ENCODE results near the gene IKBKG.
"Not testable (repeated sequence)": the region's sequence is repeated elsewhere in the genome, so short reads cannot be mapped to it uniquely, and the experiment has no call there.

Gene IKBKG, protein sequence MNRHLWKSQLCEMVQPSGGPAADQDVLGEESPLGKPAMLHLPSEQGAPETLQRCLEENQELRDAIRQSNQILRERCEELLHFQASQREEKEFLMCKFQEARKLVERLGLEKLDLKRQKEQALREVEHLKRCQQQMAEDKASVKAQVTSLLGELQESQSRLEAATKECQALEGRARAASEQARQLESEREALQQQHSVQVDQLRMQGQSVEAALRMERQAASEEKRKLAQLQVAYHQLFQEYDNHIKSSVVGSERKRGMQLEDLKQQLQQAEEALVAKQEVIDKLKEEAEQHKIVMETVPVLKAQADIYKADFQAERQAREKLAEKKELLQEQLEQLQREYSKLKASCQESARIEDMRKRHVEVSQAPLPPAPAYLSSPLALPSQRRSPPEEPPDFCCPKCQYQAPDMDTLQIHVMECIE

DNA sequence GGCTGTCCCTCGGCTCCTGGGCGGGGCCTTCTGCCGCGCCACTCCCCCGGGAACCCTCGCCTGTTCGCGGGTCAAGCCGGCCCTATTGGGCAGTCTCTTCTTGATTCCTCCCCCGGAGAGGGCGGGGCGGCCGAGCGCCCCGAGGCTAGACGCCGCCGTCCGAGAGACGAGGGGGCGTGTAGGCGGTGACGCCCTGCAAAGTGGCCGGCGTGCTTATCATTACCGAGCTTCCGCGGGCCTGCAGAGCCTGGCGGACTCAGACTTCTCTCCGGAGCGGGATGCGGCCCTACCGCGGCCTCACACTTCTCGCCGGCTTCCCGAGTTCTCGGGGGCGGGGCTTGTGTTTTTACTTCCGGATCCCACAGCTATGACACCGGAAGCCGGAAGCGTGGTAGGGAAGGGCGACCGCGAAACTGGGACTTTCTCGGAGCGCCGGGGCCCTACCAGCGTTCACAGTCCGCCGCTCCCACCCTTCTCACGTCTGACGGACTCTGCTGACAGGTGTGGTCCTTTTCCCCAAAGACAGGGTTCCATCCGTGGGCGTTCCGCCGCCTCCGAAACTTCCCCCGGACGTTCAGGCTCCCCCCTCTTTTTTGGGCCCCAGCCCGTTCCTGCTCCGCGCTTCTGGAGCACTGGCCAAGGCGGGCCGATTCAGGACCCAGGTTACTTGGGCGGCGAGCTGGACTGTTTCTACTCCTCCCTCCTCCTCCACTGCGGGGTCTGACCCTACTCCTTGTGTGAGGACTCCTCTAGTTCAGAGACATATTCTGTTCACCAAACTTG is at the start of gene IKBKG:
TSS of gene IKBKG (plus strand) at position 376 of the 783 bp plus-strand sequence. CDS start 4,383 bp downstream, outside the sequence.
- DNase-seq (ENCODE audit: low read depth, low spot score): peak; percentile 36
- CTCF ChIA-PET: no interaction called here
- TF ChIP-seq, protein P1, sequence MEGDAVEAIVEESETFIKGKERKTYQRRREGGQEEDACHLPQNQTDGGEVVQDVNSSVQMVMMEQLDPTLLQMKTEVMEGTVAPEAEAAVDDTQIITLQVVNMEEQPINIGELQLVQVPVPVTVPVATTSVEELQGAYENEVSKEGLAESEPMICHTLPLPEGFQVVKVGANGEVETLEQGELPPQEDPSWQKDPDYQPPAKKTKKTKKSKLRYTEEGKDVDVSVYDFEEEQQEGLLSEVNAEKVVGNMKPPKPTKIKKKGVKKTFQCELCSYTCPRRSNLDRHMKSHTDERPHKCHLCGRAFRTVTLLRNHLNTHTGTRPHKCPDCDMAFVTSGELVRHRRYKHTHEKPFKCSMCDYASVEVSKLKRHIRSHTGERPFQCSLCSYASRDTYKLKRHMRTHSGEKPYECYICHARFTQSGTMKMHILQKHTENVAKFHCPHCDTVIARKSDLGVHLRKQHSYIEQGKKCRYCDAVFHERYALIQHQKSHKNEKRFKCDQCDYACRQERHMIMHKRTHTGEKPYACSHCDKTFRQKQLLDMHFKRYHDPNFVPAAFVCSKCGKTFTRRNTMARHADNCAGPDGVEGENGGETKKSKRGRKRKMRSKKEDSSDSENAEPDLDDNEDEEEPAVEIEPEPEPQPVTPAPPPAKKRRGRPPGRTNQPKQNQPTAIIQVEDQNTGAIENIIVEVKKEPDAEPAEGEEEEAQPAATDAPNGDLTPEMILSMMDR (IDR thresholded peaks at IDR 0.05; ENCODE audit: insufficient read depth, low read length, missing control alignments): no peak
- POLR2A ChIA-PET: interaction anchor here (0.9 kb wide), 1 partner anchor 150 kb away, joined by 4 read pairs; the partner anchor contains the start of gene RPL10
- peak within 1 kb of the TSS; percentile 70 for H3K4me3 ChIP-seq (ENCODE audit: low read depth, low read length)

DNA sequence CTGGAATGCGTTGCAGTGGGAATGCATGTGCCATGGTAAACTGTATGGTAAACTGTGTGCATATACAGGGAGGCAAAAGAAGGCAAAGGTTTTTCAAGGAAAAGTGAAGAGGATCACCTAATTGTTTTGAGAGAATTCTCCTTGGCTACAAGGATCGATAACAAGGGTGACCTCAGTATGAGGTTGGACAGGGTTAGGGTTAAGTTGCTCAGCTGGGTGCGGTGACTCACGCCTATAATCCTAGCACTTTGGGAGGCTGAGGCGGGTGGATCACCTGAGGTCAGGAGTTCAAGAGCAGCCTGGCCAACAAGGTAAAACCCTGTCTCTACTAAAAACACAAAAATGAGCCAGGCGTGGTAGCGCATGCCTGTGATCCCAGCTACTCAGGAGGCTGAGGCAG is 46.0 kb upstream of the IKBKG start:
- DNase-seq (ENCODE audit: low read depth, low spot score); H3K4me3 ChIP-seq (ENCODE audit: low read depth, low read length); CTCF ChIA-PET: not testable (repeated sequence)
- POLR2A ChIA-PET: interaction anchor here (0.9 kb wide), 1 partner anchor 11 kb away, joined by 3 read pairs; the partner anchor contains the start of gene SLC10A3

DNA sequence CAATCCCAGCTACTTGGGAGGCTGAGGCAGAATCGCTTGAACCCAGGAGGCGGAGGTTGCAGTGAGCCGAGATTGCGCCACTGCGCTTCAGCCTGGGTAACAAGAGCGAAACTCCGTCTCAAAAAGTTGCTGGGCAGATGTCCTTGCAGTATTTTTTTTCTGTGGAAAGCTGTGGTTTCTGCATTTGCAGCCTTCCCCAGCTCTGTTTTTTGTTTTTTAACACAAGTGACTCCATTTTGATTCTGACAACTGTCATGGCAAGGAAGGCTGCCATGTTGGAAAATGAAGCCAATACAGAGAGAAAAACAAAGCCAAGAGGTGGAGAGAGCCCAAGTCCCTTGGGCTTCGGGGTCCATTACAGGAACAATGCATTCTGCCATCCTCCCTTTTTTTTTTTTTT is 45.3 kb upstream of the IKBKG start:
- POLR2A ChIA-PET: interaction anchor here (0.9 kb wide), 1 partner anchor 12 kb away, joined by 3 read pairs; the partner anchor contains the start of gene SLC10A3
- CTCF ChIA-PET: no interaction called here

DNA sequence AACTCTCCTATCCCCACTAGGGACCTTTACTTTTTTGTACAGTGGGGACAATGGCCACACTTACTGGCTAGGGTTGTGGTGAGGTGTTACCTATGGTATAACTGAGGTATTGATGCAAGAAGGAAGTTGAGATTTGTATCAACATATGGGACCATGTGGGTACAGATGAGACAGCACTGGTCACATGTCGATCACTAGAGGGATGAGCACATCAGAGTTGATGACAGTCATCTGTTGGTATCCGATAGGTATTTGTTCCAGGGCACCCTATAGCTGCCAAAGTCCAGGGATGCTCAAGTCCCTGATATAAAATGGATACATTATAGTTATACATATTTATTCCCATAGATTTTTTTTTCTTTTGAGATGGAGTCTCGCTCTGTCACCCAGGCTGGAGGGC is 44.4 kb upstream of the IKBKG start:
- no peak for DNase-seq (ENCODE audit: low read depth, low spot score)
- CTCF ChIA-PET: no interaction called here
- POLR2A ChIA-PET: no interaction called here
- H3K4me3 ChIP-seq (ENCODE audit: low read depth, low read length): no peak overlapping the region
- TF ChIP-seq, protein P1 (IDR thresholded peaks at IDR 0.05; ENCODE audit: insufficient read depth, low read length, missing control alignments): no peak

More for the DNA sequence above, 45.3 kb upstream of the IKBKG start:
- DNase-seq (ENCODE audit: low read depth, low spot score): no peak
- H3K4me3 ChIP-seq (ENCODE audit: low read depth, low read length): no peak overlapping the region
- TF ChIP-seq, protein P1 (IDR thresholded peaks at IDR 0.05; ENCODE audit: insufficient read depth, low read length, missing control alignments): no peak

DNA sequence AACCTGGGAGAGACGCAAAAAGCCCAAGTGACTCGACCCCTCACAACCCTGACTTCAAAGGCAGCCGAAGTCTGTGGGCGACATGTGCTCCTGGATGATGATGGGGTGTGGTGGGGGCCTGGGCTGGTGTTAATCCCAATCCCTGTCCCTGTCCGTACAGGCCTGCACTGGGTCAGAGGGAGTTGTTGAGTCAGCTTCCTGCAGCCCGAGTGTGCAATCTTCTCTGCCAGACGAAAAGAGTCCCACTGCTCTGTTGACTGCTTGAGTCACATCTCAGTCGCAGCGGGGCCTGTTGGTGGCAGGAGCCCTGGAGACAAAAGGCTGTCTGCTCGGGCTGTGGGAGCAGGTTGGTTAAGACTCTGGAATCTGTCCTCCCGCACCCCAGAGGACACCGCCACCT is 41.7 kb upstream of the IKBKG start:
- TF ChIP-seq, protein P1 (IDR thresholded peaks at IDR 0.05; ENCODE audit: insufficient read depth, low read length, missing control alignments): no peak
- CTCF ChIA-PET: no interaction called here
- DNase-seq (ENCODE audit: low read depth, low spot score): no peak
- H3K4me3 ChIP-seq (ENCODE audit: low read depth, low read length): no peak overlapping the region
- POLR2A ChIA-PET: interaction anchor here (0.8 kb wide), 1 partner anchor 20 kb away, joined by 3 read pairs; the partner anchor contains the start of gene UBL4A

DNA sequence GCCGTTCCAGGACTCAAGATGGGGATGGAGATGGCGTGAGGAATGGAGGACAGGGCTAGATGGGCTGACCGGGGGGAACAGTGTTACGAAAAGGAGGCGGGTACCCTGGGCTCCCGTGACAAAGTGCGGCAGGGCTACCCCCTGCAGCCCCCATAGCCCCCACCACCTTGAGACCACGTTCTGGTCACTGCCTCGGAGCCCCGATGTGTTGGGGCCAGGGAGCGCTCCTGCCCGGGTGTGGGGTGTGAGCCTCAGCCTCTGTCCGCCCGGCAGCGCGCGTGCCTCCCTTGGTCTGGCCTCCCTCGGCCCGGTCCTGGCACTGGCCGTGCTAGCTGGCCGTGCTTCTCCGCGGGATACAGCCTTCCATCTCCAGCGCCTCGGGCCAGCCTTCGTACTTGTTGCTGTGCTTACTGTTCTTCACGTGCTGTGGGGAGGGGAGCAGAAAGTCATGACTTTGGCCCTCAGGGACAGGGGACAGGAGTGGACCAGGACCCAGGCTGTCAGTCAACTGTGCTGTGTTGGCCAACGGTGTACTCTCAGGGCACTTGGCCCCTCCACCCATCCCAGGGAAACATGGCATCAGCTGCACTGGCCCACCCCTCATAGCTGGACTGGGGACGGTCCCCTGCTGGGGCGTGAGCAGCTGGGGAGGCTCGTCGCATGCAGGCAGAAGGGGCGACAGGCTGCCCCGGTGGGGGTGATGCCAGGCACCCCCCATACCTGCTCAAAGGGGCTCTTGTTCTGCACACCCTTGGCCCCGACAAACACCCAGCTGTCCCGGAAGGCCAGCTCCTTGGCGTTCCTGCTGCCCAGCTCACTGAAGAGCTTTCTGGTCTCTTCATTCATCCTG is 40.7 kb upstream of the IKBKG start:
- CTCF ChIA-PET: no interaction called here
- POLR2A ChIA-PET: no interaction called here
- H3K4me3 ChIP-seq (ENCODE audit: low read depth, low read length): no peak overlapping the region
- no peak for DNase-seq (ENCODE audit: low read depth, low spot score)
- TF ChIP-seq, protein P1 (IDR thresholded peaks at IDR 0.05; ENCODE audit: insufficient read depth, low read length, missing control alignments): no peak

All from AG04449 (cell line).